ENCODE measurements around the gene EYA2. TPM values are rescaled to one million over a fixed set of nuclear protein-coding genes. Genes with fewer than 3 reads are reported as not detected.
"Not testable (repeated sequence)": the region's sequence is repeated elsewhere in the genome, so short reads cannot be mapped to it uniquely, and the experiment has no call there.

The EYA2 gene
- total and polyA plus RNA-seq, 2 donors from 2014 or later, result 2.6 to 7.9 TPM

- H3K4me1 ChIP-seq (ENCODE audit: control insufficient read depth in 2 of 3, insufficient read depth in 2 of 3, low read depth in 1 of 3, low read length in 3 of 3), result peaks cover 0 to 3% (median 0%) of the 10 kb centered on the region in 3 donors
- FAIRE-seq (no peak), DNase-seq (no peak)
- no peak overlapping the region for H3K27ac ChIP-seq (ENCODE audit: low read depth in 2 of 2, low read length in 2 of 2)
- no peaks in the 10 kb centered on the region for H3K36me3 ChIP-seq (ENCODE audit: control insufficient read depth in 2 of 3, insufficient read depth in 3 of 3, low read length in 3 of 3)
- intact Hi-C loops (cut with DNase I), result no loop called here
- no peaks in the 10 kb centered on the region for H3K27me3 ChIP-seq (ENCODE audit: control insufficient read depth, insufficient read depth, low read length)
- peaks cover 0 to 2% (median 0%) of the 10 kb centered on the region in 3 donors for H3K9me3 ChIP-seq (ENCODE audit: control insufficient read depth in 2 of 3, insufficient read depth in 1 of 3, low read length in 3 of 3)
- no peak overlapping the region for H3K9ac ChIP-seq (ENCODE audit: low read length in 3 of 3)
- TF ChIP-seq CTCF (IDR thresholded peaks at IDR 0.05; ENCODE audit: borderline replicate concordance, extremely low read depth, insufficient read depth), result no peak
- H3K4me3 ChIP-seq (ENCODE audit: low read length in 3 of 3), result no peak overlapping the region
These were observed 25.5 kb downstream of the EYA2 start for GRCh38 chr20:46920114-46920513.

DNA sequence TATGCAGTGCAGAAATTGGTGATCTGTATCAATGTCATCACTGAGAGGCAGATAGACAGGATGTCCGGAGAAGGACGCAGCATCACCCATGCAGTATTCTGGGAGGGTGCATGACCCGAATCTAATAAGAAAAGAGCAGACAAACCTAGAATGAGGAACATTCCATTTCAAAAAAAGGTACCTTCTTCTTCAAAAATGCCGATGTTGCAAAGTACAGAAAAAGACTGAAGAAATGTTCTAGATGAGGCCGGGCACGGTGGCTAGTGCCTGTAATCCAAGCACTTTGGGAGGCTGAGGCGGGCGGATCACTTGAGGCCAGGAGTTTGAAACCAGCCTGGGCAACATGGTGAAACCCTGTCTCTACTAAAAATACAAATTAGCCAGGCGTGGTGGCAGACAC, 28.2 kb downstream of the EYA2 start:
- H3K9me3 ChIP-seq (ENCODE audit: control insufficient read depth in 2 of 3, insufficient read depth in 1 of 3, low read length in 3 of 3); intact Hi-C loops (cut with DNase I); H3K27me3 ChIP-seq (ENCODE audit: control insufficient read depth, insufficient read depth, low read length); FAIRE-seq; H3K27ac ChIP-seq (ENCODE audit: low read depth in 2 of 2, low read length in 2 of 2); DNase-seq; H3K36me3 ChIP-seq (ENCODE audit: control insufficient read depth in 2 of 3, insufficient read depth in 3 of 3, low read length in 3 of 3); H3K4me3 ChIP-seq (ENCODE audit: low read length in 3 of 3); H3K4me1 ChIP-seq (ENCODE audit: control insufficient read depth in 2 of 3, insufficient read depth in 2 of 3, low read depth in 1 of 3, low read length in 3 of 3); H3K9ac ChIP-seq (ENCODE audit: low read length in 3 of 3): not testable (repeated sequence)

GRCh38 chr20:46923550-46923949, 28.9 kb downstream of the EYA2 start:
- Histone ChIP-seq H3K27me3 (ENCODE audit: control insufficient read depth, insufficient read depth, low read length) (no peaks in the 10 kb centered on the region), H3K4me3 (ENCODE audit: low read length in 3 of 3) (no peak overlapping the region), H3K9ac (ENCODE audit: low read length in 3 of 3) (no peak overlapping the region), H3K9me3 (ENCODE audit: control insufficient read depth in 2 of 3, insufficient read depth in 1 of 3, low read length in 3 of 3) (peaks cover 0 to 2% (median 0%) of the 10 kb centered on the region in 3 donors), H3K27ac (ENCODE audit: low read depth in 2 of 2, low read length in 2 of 2) (no peak overlapping the region), H3K4me1 (ENCODE audit: control insufficient read depth in 2 of 3, insufficient read depth in 2 of 3, low read depth in 1 of 3, low read length in 3 of 3) (peaks cover 0 to 10% (median 0%) of the 10 kb centered on the region in 3 donors), H3K36me3 (ENCODE audit: control insufficient read depth in 2 of 3, insufficient read depth in 3 of 3, low read length in 3 of 3) (no peaks in the 10 kb centered on the region)
- FAIRE-seq (no peak), DNase-seq (peak in 1 of 5 donors; percentile 28)
- TF ChIP-seq CTCF (IDR thresholded peaks at IDR 0.05; ENCODE audit: borderline replicate concordance, extremely low read depth, insufficient read depth), result no peak
- intact Hi-C loops (cut with DNase I), result no loop called here

DNA sequence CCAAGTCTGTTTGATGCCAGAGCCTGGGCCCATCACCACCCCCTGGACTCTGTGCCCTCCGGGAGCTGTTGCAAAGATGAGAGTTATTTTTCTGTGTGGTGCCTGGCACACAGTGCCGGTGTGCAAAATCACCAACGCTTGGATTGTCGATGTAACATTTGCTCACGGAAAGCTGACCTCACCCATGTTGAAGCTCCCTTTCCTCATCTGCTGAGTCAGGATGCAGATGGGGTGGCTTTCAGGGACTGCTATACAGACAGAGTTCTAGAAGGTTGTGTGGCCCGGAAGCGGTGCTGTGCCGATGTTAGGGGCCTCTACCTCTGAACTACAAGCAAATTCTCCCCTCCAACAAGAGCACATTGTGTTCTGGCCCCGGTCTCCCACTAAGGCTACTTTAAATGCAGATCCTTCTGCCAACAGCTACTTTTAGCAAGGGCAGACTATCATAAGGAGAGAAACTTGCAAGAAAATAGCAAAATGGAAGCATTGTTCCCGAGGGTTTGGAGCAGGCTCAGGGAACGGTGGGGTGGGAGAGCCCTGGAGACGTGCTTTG, 34.0 kb downstream of the EYA2 start:
- H3K27me3 ChIP-seq (ENCODE audit: control insufficient read depth, insufficient read depth, low read length), result no peaks in the 10 kb centered on the region
- H3K27ac ChIP-seq (ENCODE audit: low read depth in 2 of 2, low read length in 2 of 2), result no peak overlapping the region
- DNase-seq (no peak), FAIRE-seq (no peak)
- H3K4me3 ChIP-seq (ENCODE audit: low read length in 3 of 3), result no peak overlapping the region
- no peak for TF ChIP-seq CTCF (IDR thresholded peaks at IDR 0.05; ENCODE audit: borderline replicate concordance, extremely low read depth, insufficient read depth)
- H3K4me1 ChIP-seq (ENCODE audit: control insufficient read depth in 2 of 3, insufficient read depth in 2 of 3, low read depth in 1 of 3, low read length in 3 of 3), result peaks cover 0 to 12% (median 0%) of the 10 kb centered on the region in 3 donors
- no peaks in the 10 kb centered on the region for H3K36me3 ChIP-seq (ENCODE audit: control insufficient read depth in 2 of 3, insufficient read depth in 3 of 3, low read length in 3 of 3)
- intact Hi-C loops (cut with DNase I), result no loop called here
- H3K9me3 ChIP-seq (ENCODE audit: control insufficient read depth in 2 of 3, insufficient read depth in 1 of 3, low read length in 3 of 3), result no peaks in the 10 kb centered on the region
- H3K9ac ChIP-seq (ENCODE audit: low read length in 3 of 3), result no peak overlapping the region

Measured in kidney (tissue), 14 donors.